Left cardiac atrium (tissue), 4 donors: Measurements from ENCODE around the gene TLE6. TPM values are rescaled to one million over a fixed set of nuclear protein-coding genes. Genes with fewer than 3 reads are reported as not detected.

Source experiments
- ATAC-seq, 2 donors: fragments of 200-7000 bp; cut with Tn5 transposase; one replicate each; pipeline ENCODE4 v1.9.1; 2020; ENCODE audit warnings: mild to moderate bottlenecking in 2 of 2, moderate library complexity in 2 of 2
- DNase-seq: peaks from one replicate; pipeline ENCODE4 v3.0.0-alpha.2; 2020
- intact Hi-C, 2 donors: fragments of 100-400 bp; cut with DNase I; formaldehyde crosslinking; loops; one replicate each; pipeline versions ENCODE4 v1.14.1 to v1.15.1; 2022 to 2023
- total RNA-seq, 2 donors: library from RNA; stranded (reverse); fragmentation: NEBNext Ultra II Directional; extraction: Animal tissue kit (Norgen Biotek cat#: 25700); gene quantifications; one replicate each; pipeline ENCODE4 v1.2.1, GENCODE V29; 2021
- donor health status: DM: no; HTN: yes; CAD: no.
- donor health status: DM: no; HTN: yes; CAD: no; lungs with severe emphysema.
- donor health status: DM: yes; HTN: yes; CAD: no.
- donor health status: Dilated cardiomyopathy.

Gene TLE6
- total RNA-seq, 2 donors from 2014 or later, result 0.65 to 1.9 TPM

DNA sequence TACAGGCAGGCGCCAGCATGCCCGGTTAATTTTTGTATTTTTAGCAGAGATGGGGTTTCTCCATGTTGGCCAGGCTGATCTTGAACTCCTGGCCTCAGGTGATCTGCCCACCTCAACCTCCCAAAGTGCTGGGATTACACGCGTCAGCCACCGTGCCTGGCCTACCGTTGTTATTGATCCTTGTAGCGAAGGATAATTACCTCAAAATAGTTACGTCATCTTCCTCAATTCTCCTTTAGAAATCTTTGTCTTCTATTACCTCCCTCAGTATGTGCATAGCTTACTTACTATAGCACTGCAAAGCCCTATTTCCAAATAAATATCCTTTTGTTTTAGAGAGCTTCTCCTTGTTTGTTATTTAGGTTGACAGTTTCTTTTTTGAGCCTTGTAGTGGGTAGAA, 9.4 kb upstream of the TLE6 start:
- no peak for DNase-seq
- ATAC-seq, result no peak
- intact Hi-C loops, result loop anchor here (5.0 to 10.0 kb wide), 2 partner anchors 137 to 139 kb away; no protein-coding TSS in a partner anchor

DNA sequence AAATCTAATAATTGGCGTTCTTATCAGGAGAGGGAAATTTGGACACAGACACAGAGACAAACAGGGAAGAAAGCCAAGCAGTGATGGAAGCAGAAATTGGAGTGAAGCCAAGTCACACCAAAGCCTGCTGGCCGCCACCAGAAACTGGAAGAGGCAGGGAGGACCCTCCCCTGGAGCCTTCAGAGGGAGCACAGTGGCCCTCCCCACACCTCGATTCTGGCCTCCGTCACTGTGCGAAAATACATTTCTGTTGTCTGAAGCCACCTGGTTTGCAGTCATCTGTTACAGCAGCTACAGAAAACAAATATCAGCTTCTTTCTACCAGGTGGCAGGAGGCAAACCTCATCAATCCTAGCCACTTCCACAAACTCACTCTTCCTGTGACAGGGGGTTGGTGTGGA, 8.3 kb upstream of the TLE6 start:
- intact Hi-C loops, result loop anchor here (5.0 to 10.0 kb wide), 2 partner anchors 136 to 138 kb away; no protein-coding TSS in a partner anchor
- ATAC-seq (peak; percentile 53 to 62), DNase-seq (peak; percentile 73)

DNA sequence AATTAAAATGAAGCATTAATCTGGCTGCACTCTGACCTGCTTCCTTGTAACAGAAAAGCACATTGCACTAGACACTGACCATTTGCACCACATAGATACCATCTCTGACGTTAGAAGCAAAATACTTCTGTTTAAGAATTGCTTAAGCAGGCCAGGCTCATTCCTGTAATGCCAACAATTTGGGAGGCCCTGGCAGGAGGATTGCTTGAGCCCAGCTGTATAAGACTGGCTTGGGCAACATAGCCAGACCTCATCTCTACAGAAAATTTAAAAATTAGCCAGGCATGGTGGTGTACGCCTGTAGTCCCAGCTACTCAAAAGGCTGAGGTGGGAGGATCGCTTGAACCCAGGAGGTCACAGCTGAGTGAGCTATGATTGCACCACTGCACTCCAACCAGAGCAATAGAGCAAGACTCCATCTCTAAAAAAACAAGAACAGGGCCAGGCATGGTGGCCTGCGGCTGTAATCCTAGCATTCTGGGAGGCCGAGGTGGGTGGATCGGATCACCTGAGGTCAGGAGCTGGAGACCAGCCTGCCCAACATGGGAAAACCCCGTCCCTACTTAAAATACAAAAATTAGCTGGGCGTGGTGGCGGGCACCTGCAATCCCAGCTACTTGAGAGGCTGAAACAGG, 7.0 kb upstream of the TLE6 start:
- DNase-seq (peak; percentile 51), ATAC-seq (peak; percentile 14 to 28)
- intact Hi-C loops, result no loop called here

DNA sequence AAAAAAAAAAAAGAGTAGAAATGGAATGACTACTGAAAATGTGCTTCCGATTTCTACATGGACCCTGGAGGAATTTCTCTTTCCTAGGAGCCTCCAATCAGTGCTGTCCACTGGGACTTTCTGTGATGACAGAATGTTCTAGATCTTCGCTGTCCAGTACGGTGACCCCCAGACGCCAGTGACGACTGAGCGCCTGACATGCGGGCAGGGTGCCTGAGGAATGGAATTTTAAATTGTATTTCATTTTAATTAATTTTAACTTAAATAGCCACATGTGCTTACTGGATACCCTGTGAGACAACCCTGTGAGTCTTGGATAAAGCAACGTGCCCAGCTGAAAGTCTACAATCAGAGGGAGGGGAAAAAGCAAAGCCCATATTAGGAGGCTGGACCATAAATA, 4.1 kb upstream of the TLE6 start:
- intact Hi-C loops, result no loop called here
- peak in 1 of 2 donors; percentile 27 for ATAC-seq
- DNase-seq, result peak; percentile 62

DNA sequence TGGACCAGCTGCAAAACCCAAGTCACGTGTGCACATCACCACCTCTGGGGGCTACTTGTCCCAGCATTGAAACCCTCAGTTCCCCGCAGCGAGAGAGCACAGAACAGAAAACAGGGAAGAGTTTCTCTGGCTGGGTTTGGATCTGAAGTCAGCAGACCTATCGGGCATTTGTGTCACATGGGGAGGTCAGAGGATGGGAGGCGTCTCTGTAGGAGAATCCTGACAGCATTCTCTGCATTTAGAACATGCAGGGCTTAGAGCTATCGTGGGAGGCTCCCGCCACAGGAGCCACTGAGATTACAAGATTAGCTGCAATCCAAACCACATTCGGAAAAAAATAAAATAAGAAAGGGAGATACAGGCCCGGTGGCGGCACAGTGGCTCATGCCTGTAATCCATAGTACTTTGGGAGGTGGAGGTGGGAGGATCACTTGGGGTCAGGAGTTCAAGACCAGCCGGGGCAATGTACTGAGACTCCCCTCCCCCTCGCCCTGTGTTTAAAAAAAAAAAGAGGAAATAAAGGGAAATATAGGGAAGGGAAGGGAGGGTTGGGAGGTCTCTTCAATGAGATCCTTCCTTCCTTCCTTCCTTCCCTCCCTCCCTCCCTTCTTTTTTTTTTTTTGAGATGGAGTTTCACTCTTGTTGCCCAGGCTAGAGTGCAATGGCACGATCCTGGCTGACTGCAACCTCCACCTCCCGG, 2.9 kb upstream of the TLE6 start:
- peak; percentile 71 for DNase-seq
- ATAC-seq, result peak; percentile 12 to 26
- intact Hi-C loops, result loop anchor here in 1 of 2 donors (5.0 kb wide), 1 partner anchor 58 kb away; no protein-coding TSS in a partner anchor

DNA sequence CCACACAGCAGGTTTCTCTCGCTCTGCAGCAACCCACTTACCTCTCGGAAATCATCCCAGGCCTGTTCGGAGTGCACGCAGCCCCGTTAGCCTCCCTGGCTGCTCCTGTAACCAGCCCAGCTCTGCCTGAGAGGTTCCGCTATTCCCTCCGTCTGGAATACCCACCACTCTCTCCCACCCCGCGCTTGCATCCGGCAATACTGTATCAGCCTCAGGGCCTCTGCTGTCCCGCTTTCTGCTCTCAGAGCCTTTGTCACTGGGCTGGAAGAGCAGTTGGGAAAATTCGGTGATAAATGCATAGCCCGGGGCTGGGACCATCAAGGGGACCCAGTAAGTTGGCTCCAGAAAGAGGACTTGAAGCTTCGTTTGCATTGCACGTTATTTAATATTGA, 759 bp upstream of the TLE6 start:
- intact Hi-C loops, result loop anchor here in 1 of 2 donors (5.0 kb wide), 1 partner anchor 56 kb away; no protein-coding TSS in a partner anchor
- no peak for DNase-seq
- ATAC-seq, result no peak

DNA sequence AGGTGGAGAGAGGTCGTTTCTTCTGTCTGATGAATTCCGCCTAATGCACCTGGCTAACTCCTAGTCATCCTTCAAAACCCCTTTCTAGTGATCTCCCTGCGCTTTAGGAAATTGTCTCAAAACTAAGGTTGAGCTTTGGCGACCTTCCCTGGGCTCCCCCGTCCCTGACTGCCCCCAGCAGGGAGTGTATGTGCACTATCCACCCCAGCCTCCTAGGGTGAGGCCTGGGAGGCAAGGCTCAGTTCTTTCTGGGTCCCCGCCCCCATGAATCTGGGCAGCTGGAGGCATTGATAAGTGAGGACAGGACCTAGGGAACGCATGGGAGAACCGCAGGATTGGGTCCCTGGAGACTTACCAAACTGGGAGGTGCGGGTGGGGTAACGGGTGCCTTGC, 378 bp downstream of the TLE6 start:
- ATAC-seq (no peak), DNase-seq (no peak)
- intact Hi-C loops, result loop anchor here in 1 of 2 donors (5.0 kb wide), 1 partner anchor 55 kb away; no protein-coding TSS in a partner anchor

DNA sequence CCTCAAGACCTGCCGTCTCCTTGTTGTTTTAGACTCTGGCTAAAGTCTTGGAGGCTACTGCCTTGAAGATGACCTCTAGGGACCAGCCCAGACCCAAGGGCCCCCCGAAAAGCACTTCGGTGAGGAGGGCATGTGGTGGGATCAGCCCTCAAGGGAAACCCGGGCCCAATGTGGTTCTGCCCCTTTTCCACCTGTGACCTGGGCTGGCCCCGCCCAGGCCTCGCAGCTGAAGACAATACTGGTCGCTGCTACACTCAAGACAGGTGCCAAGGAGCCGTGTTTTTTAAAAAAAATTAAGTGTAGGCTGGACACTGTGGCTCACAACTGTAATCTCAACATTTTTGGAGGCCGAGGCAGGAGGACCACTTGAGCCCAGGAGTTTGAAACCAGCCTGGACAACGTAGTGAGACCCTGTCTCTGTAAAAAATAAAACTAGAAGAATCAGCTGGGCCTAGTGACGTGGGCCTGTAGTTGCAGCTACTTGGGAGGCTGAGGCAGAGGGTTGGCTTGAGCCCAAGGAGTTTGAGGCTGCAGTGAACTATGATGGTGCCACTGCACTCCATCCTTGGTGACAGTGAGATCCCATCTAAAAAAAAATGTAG, 903 bp downstream of the TLE6 start:
- DNase-seq, result no peak
- intact Hi-C loops, result loop anchor here in 1 of 2 donors (5.0 kb wide), 1 partner anchor 54 kb away; no protein-coding TSS in a partner anchor
- no peak for ATAC-seq

DNA sequence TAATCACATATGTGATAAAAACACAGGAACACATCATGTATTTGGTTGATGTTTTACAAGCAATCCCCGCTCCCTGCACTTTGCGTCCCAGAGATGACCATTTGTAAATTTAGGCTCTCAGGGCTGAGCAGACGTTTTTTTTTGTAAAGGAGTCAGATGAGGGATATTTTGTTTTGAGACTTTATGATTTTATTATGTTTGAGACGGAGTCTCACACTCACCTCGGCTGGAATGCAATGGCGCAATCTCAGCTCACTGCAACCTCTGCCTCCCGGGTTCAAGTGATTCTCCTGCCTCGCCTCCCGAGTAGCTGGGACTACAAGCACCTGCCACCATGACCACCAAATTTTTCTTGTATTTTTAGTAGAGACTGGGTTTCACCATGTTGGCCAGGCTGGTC, 1.4 kb downstream of the TLE6 start:
- DNase-seq (no peak), ATAC-seq (no peak)
- intact Hi-C loops, result loop anchor here in 1 of 2 donors (5.0 kb wide), 1 partner anchor 54 kb away; no protein-coding TSS in a partner anchor

DNA sequence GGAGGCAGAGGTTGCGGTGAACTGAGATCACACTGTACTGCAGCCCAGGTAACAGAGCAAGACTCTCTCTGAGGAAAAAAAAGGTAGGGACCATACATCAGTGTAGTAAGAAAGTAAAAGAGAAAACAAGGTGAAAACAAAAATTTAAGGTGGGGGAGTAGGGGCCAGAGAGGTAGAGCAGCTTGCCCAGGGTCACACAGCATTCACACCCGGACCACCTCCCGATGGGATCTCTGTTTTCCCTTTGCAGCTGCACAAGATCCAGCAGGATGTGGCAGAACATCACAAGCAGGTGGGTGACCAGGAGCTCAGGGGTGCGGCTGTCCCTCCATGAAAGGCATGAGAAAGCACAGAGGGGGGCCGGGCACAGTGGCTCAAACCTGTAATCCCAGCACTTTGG, 4.5 kb downstream of the TLE6 start:
- DNase-seq (no peak), ATAC-seq (no peak)
- intact Hi-C loops, result loop anchor here in 1 of 2 donors (10.0 kb wide), 1 partner anchor 53 kb away; no protein-coding TSS in a partner anchor

DNA sequence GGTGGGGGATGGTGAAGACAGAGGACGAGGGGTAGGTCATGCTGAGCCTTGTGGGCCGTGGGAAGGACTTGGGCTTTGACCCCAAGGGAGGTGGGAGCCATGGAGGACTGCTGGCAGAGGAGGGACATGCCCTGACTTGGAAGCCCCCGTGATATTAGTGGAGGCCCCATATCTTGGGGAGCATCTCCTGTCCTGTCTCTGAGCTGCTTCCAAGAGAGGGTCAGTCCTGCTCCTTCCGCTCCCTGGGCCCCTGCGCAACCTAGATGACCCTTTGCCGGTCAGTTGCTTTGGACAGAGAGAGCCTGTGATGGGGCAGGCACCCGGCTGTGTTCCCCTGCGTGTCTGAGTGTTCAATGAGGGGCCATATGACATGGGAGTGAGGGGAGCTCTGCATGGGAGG, 5.2 kb downstream of the TLE6 start:
- ATAC-seq, result no peak
- intact Hi-C loops, result loop anchor here in 1 of 2 donors (10.0 kb wide), 1 partner anchor 52 kb away; no protein-coding TSS in a partner anchor
- no peak for DNase-seq

DNA sequence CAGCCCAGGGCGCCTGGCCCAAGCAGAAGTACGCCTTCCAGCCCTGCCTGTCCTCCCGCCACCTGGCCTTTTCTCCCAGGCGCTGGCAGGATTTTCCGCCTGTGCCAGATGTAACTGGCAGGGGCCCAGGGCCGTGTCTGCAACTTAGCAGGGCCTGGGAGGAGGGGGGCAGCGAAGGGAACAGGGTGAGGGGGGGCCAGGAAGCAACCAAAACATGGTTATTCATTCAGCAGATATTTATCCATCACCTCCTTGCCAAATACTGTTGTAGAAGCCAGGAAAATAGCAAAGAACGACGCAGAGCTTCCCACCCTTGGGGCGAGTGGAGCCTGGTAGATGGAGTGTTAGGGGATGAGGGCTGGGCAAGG, 5.6 kb downstream of the TLE6 start:
- ATAC-seq (peak; percentile 88 to 90), DNase-seq (peak; percentile 90)
- intact Hi-C loops, result loop anchor here in 1 of 2 donors (10.0 kb wide), 1 partner anchor 52 kb away; no protein-coding TSS in a partner anchor

DNA sequence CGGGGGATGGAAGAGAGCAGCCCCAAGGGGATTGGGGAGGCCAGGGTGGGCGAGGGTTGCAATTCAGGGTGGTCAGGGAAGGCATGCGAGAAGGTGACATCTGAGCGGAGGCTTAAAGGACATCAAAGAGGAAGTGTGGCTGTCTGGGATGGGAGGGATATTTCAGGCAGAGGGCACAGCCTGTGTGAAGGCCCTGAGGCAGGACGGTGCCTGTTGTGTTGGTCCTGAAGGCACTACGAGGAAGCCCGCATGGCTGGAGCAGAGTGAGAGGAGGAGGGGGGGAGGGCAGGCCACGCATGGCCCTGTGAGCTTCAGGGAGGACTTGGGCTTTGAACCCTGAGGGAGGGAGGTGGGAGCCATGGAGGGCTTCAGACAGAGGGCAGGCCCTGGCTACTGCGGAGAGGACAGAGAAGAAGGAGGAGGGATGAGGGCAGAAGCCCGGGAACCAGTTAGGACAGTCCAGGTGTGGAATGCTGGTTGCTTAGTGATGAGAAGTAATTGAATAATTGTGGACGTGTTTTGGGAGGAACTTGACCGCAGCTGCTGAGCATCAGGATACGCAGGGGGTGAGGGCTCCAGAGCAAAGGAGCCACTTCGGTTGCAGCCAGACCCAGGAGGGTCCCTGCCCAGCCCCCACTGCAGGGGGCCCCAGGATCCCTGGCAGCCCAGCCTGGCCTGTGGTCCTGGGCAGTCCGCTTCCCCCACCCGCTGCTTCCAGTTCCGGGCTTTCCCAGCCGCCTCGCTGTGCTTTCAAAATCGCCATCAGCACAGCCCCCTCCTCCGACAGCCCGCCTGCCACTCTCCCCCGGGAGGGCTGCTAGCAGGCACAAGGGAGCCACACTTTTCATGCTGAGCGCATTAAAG, 6.2 kb downstream of the TLE6 start:
- intact Hi-C loops, result loop anchor here in 1 of 2 donors (10.0 kb wide), 1 partner anchor 51 kb away; no protein-coding TSS in a partner anchor
- DNase-seq (peak; percentile 79), ATAC-seq (peak; percentile 67 to 68)

DNA sequence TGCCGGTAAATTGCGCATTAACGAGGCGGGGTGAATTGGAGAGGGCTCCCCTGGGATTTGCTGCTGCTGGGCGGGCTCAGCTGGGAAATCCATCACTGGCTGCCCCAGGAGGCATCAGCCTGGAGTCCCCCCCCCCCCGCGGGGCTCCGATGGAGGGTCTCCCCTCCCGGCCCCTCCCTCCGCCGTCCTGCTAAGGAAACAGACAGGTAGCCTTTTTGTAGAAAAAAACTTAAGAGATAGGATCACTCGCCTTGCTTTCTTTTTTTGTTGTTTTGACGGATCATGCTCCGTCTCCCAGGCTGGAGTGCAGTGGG, 6.8 kb downstream of the TLE6 start:
- intact Hi-C loops, result loop anchor here in 1 of 2 donors (10.0 kb wide), 1 partner anchor 51 kb away; no protein-coding TSS in a partner anchor
- ATAC-seq (no peak), DNase-seq (no peak)

DNA sequence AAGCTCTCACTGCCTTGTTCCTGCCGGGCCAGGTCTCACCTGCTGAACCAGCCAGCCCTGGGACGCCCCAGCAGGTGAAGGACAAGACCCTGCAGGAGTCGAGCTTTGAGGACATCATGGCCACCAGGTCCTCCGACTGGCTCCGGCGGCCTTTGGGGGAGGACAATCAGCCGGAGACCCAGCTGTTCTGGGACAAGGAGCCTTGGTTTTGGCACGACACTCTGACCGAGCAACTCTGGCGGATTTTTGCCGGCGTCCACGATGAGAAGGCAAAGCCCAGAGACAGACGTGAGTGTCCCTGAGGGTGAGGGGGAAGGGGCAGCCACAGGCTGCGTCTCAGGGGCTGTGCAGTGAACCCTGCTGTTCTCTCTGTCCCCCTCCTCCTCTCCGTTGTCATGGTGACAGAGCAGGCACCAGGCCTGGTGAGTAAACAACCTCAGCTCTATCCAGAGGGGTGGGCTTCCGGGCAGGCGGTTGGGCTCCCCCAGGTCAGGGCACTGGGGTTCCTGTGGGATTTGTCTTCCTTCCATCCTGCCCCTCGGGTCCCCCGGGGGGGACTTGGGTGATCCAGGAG, 9.7 kb downstream of the TLE6 start:
- ATAC-seq (no peak), DNase-seq (no peak)
- intact Hi-C loops, result loop anchor here in 1 of 2 donors (10.0 kb wide), 1 partner anchor 48 kb away; no protein-coding TSS in a partner anchor

DNA sequence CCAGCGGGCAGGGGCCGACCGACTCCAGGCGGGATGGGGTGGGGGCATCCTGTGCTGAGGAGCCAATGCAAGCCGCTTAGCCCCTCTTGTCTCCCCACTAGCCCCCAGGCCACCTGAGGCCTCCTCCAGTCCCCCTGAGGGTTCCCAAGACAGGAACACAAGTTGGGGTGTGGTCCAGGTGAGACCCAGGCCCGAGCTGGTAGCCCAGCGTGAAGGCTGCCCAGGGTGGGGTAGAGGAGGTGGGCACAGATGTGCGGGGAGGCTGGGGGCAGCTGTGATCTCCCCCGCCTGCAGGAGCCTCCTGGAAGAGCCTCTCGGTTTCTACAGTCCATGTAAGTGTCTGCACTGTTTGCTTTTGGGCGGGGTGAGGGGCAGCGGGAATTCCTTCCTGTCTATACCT, 10.4 kb downstream of the TLE6 start:
- ATAC-seq, result no peak
- intact Hi-C loops, result loop anchor here in 1 of 2 donors (10.0 kb wide), 1 partner anchor 47 kb away; no protein-coding TSS in a partner anchor

DNA sequence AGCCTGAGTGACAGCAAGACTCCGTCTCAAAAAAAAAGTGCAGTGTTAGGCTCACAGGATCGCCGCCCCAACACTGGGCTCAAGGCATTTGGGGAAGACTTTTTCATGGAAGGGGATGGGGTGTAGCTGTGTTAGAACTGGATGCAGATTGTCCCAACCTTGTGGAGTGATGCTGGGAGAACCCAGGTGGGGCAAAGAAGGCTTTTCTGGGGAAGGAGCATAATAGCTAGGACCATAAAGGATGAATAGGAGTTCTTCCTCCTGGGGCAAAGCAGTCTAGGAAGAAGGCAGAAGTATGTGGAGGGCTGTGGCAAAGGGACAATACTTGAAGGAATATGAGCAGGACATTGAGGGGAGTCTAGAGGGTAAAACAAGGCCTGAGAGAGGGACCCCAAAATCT, 11.2 kb downstream of the TLE6 start:
- no peak for ATAC-seq
- intact Hi-C loops, result loop anchor here in 1 of 2 donors (10.0 kb wide), 1 partner anchor 46 kb away; no protein-coding TSS in a partner anchor

More for the DNA sequence above, 10.4 kb downstream of the TLE6 start:
- DNase-seq, result no peak

DNA sequence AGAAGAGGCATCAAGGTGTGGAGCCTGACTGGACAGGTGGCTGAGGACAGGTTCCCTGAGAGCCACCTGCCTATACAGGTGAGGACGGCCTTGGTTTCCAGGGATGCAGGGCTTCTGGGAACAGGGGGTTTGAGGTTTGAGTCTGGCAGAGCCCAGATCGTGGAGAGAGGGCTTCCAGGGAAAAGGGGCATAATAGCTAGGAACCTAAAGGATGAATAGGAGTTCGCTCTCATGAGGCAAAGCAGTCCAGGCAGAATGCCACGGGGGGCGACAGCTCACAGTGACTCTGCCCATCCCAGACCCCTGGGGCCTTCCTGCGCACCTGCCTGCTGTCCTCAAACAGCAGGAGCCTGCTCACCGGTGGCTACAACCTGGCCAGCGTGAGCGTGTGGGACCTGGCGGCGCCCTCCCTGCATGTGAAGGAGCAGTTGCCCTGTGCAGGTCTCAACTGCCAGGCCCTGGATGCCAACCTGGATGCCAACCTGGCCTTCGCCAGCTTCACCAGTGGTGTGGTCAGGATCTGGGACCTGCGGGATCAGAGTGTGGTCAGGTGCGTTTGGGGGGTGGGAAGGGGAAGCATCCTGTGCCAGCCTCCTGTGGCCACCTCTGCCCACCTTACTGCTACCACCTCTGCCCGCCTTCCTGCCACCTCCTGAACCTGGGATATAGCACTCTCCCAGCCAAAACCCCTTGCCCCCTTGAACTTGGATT, 12.0 kb downstream of the TLE6 start:
- ATAC-seq (no peak), DNase-seq (no peak)
- intact Hi-C loops, result loop anchor here in 1 of 2 donors (10.0 kb wide), 1 partner anchor 45 kb away; no protein-coding TSS in a partner anchor

More for the DNA sequence above, 11.2 kb downstream of the TLE6 start:
- no peak for DNase-seq
